Measurements from ENCODE around the gene MOV10L1.
A peak's percentile ranks its signal among the peaks of the same experiment; 100 is the strongest.
"Not testable (repeated sequence)": the region's sequence is repeated elsewhere in the genome, so short reads cannot be mapped to it uniquely, and the experiment has no call there.

Gene MOV10L1

GRCh38 chr22:50081426-50082196, 8.2 kb upstream of the MOV10L1 start:
- DNase-seq: no peak

GRCh38 chr22:50082197-50082715, 7.5 kb upstream of the MOV10L1 start:
- DNase-seq: no peak

GRCh38 chr22:50082961-50083461, 6.8 kb upstream of the MOV10L1 start:
- DNase-seq: no peak

GRCh38 chr22:50083462-50084079, 6.2 kb upstream of the MOV10L1 start:
- no peak for DNase-seq

GRCh38 chr22:50084080-50084477, 5.7 kb upstream of the MOV10L1 start:
- DNase-seq: no peak

- no peak for DNase-seq
These were observed 5.2 kb upstream of the MOV10L1 start for GRCh38 chr22:50084614-50085021.

- peak; percentile 95 for DNase-seq
These were observed 4.4 kb upstream of the MOV10L1 start, which contains the start of gene MLC1 for GRCh38 chr22:50085211-50085972. Gene MLC1 (minus strand): TSS chr22:50085426. CDS start chr22:50084902, 524 bp downstream.

GRCh38 chr22:50086526-50086925, 3.3 kb upstream of the MOV10L1 start:
- no peak for DNase-seq

GRCh38 chr22:50086975-50087374, 2.8 kb upstream of the MOV10L1 start:
- not testable (repeated sequence) for DNase-seq

- no peak for DNase-seq
These were observed 2.2 kb upstream of the MOV10L1 start for GRCh38 chr22:50087646-50088045.

GRCh38 chr22:50088096-50088495, 1.7 kb upstream of the MOV10L1 start:
- no peak for DNase-seq

GRCh38 chr22:50089231-50089630, 575 bp upstream of the MOV10L1 start:
- no peak for DNase-seq

GRCh38 chr22:50090412-50090714, 557 bp downstream of the MOV10L1 start:
- DNase-seq: no peak

GRCh38 chr22:50091092-50091768, 1.4 kb downstream of the MOV10L1 start:
- no peak for DNase-seq

GRCh38 chr22:50092342-50092741, 2.5 kb downstream of the MOV10L1 start:
- no peak for DNase-seq

GRCh38 chr22:50098052-50098451, 8.2 kb downstream of the MOV10L1 start:
- DNase-seq: no peak

- no peak for DNase-seq
These were observed 12.2 kb downstream of the MOV10L1 start for GRCh38 chr22:50101870-50102565.

- no peak for DNase-seq
These were observed 13.1 kb downstream of the MOV10L1 start for GRCh38 chr22:50102946-50103345.

GRCh38 chr22:50104141-50104544, 14.3 kb downstream of the MOV10L1 start:
- DNase-seq: no peak

- DNase-seq: peak; percentile 63
These were observed 15.6 kb downstream of the MOV10L1 start for GRCh38 chr22:50105208-50106100.

- no peak for DNase-seq
These were observed 17.7 kb downstream of the MOV10L1 start for GRCh38 chr22:50107529-50107928.

All from GDM1 (cell line).